Dedifferentiated amniotic fluid mesenchymal stem cell (primary cell): ENCODE measurements around the gene UBTF.

Experiments used
- DNase-seq: peaks from one replicate; pipeline ENCODE4 v3.0.0-alpha.2; 2016; ENCODE audit errors: extremely low spot score

UBTF gene

DNA sequence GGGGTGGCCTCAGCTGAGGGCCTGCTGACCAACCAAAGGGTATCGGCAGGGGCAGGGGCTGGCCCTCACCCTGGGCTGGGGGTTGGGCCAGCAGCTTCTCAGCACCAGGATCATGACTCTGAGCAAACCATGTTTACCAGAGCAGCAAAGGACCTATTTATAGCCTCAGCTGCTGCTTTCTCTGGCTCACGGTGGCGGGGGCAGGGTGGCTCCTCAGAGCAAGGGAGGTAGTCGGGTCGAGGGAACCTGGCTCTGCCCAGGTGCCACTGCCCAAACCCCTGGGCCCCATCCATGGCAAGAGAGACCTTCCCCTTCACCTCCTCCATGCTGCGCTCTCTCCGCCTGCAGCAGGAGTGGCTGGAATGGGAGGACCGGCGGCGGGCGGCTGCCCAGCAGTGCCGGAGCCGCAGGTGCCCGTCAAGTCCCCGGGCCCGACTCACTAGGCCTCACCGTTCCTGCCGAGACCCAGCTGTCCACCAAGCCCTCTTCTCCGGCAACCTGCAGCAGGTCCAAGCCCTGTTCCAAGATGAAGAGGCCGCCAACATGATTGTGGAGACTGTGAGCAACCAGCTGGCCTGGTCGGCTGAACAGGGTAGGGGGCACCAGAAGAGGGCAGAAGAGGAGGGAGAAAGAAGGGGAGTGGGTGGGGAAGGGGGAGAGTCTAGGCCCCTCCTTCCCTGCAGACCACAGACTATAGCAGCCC, 48.8 kb downstream of the UBTF start, which contains the start of gene ASB16:
TSS of gene ASB16 (plus strand) at position 206 of the 703 bp plus-strand sequence. CDS start at position 292, 86 bp downstream.
- no peak for DNase-seq

GRCh38 chr17:44170135-44170498, 49.4 kb downstream of the UBTF start:
- no peak for DNase-seq

DNA sequence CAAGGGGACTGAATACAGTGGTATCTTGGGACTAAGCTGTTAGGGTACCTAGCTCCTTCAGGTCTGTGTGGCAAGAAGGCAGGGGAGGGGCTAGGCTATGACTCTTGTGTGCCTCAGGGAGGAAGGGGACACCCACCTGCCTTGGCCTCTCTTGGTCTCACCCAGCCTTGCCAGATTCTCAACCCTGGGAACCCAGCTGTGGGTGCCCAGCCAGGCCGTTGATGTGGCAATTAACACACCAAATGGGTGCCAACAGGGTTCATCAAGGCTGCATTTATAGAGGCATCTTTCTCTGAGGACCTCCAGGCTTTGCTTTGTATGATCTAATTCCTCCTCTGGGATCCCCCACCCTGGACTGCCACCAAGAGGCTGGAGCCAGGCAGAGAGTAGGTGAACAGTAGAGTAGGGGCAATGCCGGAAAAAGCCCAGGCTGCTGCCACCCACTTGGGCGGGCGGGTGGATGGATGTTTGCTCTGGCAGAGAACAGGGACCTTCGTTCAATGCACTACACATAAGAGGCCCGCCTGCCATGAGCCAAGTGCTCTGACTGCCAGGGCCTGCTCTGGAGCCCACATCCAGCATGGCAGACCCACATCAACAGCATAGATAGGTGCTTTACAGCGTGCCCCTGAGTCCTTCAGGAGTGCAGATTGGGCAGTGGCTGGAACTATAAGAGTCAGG, 52.2 kb downstream of the UBTF start:
- no peak for DNase-seq

DNA sequence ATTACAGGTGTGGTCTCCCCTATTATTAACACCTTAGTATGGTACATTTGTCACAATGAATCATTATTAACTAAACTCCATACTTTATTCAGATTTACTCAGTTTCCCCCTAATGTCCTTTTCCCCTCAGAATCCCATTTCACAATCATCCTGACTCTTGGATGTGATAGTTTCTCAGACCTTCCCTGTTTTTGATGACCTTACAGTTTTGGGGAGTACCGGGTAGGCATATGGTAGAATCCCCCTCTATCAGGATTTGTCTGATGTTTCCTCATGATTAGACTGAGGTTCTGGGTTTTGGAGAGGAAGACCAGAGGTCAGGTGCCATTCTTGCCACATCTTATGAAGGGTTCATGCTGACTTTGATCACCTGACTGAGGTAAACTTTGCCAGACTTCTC, 55.0 kb downstream of the UBTF start:
- DNase-seq: no peak

- no peak for DNase-seq
Measured at GRCh38 chr17:44159519-44160210, 59.8 kb downstream of the UBTF start.

DNA sequence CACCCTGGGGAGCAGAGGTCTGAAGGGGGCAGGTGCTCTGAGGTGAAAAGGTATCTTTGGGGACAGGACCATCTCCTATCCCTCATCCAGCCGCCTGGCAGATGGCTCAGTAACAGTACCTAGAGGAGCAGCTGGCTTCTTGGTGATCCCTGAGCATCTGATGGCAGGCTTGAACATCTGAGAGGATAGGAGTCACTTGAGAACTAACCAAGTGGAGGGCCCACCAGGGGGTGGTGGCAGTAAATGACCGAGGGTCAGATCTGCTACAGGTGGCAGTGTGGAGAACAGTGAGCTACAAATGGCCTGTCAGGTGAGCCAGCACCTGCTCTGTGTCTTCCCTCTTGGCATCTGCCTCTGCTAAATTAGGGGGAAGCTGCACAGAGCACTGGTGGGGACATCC, 64.0 kb downstream of the UBTF start:
- DNase-seq: no peak
